Testis (tissue), 2 donors: ENCODE measurements around the gene FRMD5.

ENCODE experiments used
- CTCF ChIP-seq, 3 experiments: fragments of 450-650 bp in 2 of 3; fragments of 200-600 bp in 1 of 3; sonication (generic) in 1 of 3; IDR thresholded peaks; one replicate each; pipeline ENCODE4 v1.5.1; 2016 to 2019; ENCODE audit warnings: antibody characterized with exemption in 3 of 3, mild to moderate bottlenecking in 2 of 3, moderate library complexity in 1 of 3
- POLR2A ChIP-seq: fragments of 450-650 bp; IDR thresholded peaks from one replicate; pipeline ENCODE4 v1.6.1; 2017; ENCODE audit warnings: antibody characterized with exemption, mild to moderate bottlenecking, moderate library complexity

GRCh38 chr15:44144184-44144583 is 50.9 kb downstream of the FRMD5 start:
- TF ChIP-seq CTCF (IDR thresholded peaks at IDR 0.05) = no peak
- no peak for TF ChIP-seq POLR2A
